DND-41 (cell line): ENCODE measurements around the gene FOS.

Source experiments
- CTCF ChIP-seq: IDR thresholded peaks from 2 replicates; pipeline ENCODE4 v1.5.1; 2012; ENCODE audit warnings: borderline replicate concordance, low read length, moderate library complexity, mild to moderate bottlenecking; ENCODE audit not compliant: poor library complexity, severe bottlenecking; ENCODE audit errors: extremely low read depth
- EZH2 ChIP-seq: IDR thresholded peaks from 3 replicates; pipeline ENCODE4 v1.6.1; 2012; ENCODE audit warnings: borderline replicate concordance, low read depth, mild to moderate bottlenecking, moderate library complexity, low read length, inconsistent platforms; ENCODE audit not compliant: severe bottlenecking

- no peak for TF ChIP-seq CTCF
- TF ChIP-seq EZH2, result no peak
Measured at GRCh38 chr14:75240781-75241180, 37.8 kb upstream of the FOS start.
